H1 (cell line): ENCODE data around the gene ALDH1L2. TPM values are rescaled to one million over a fixed set of nuclear protein-coding genes. Genes with fewer than 3 reads are reported as not detected.

Experiments
- BACH1 ChIP-seq: IDR thresholded peaks from 2 replicates; pipeline ENCODE4 v1.6.1; 2012; ENCODE audit warnings: low read length, improper control_type of control experiment
- CBX5 ChIP-seq: fragments of 300-800, 300-1000 bp; sonication (generic); IDR thresholded peaks from 2 replicates; pipeline ENCODE4 v1.7.1; 2016; ENCODE audit warnings: antibody characterized with exemption, low read length, low read depth
- CHD7 ChIP-seq: fragments of 300-600 bp; sonication (generic); IDR thresholded peaks from 2 replicates; pipeline ENCODE4 v1.7.1; 2012; ENCODE audit warnings: low read length, moderate library complexity, mild to moderate bottlenecking, inconsistent platforms; ENCODE audit not compliant: insufficient replicate concordance
- KDM4A ChIP-seq: IDR thresholded peaks from one replicate; pipeline ENCODE4 v1.7.1; 2012; ENCODE audit warnings: low read depth, mild to moderate bottlenecking, moderate library complexity, low read length, inconsistent platforms; ENCODE audit not compliant: severe bottlenecking
- MAX ChIP-seq: IDR thresholded peaks from 2 replicates; pipeline ENCODE4 v1.6.1; 2012; ENCODE audit warnings: inconsistent platforms
- POLR2A ChIP-seq, 2 experiments: IDR thresholded peaks; 1 replicate in 1 of 2; 2 replicates in 1 of 2; pipeline ENCODE4 v1.6.1; 2011; ENCODE audit warnings: low read depth in 2 of 2, low read length in 2 of 2, mild to moderate bottlenecking in 2 of 2; ENCODE audit errors: control extremely low read depth in 1 of 2
- RFX5 ChIP-seq: IDR thresholded peaks from 2 replicates; pipeline ENCODE4 v1.6.1; 2011; ENCODE audit warnings: low read depth, low read length, improper control_type of control experiment, borderline replicate concordance
- SIN3A ChIP-seq, 2 experiments: IDR thresholded peaks in 1 of 2; conservative IDR thresholded peaks in 1 of 2; 2 replicates each; pipeline ENCODE4 v1.6.1; 2011 to 2012; ENCODE audit warnings: low read length in 2 of 2, improper control_type of control experiment in 1 of 2, low read depth in 1 of 2, mild to moderate bottlenecking in 1 of 2
- SP1 ChIP-seq: IDR thresholded peaks from 2 replicates; pipeline ENCODE4 v1.6.1; 2011; ENCODE audit warnings: low read depth, low read length
- SRF ChIP-seq: IDR thresholded peaks from 2 replicates; pipeline ENCODE4 v1.6.1; 2011; ENCODE audit warnings: mild to moderate bottlenecking, low read depth, low read length, moderate library complexity
- TAF1 ChIP-seq: IDR thresholded peaks from 2 replicates; pipeline ENCODE4 v1.6.1; 2011; ENCODE audit warnings: mild to moderate bottlenecking, low read depth, low read length
- polyA plus RNA-seq, 7 experiments: library from polyadenylated mRNA; depleted of rRNA in 3 of 7; stranded (reverse) in 5 of 7; unstranded in 2 of 7; fragments of >200 nt in 5 of 7; fragments of 200-250 nt in 2 of 7; gene quantifications; 1 replicate in 5 of 7; 2 replicates in 1 of 7; 4 replicates in 1 of 7; pipeline versions ENCODE4 v1.2.1 to v1.2.3, GENCODE V29; 2011 to 2013; ENCODE audit warnings: missing spikeins in 2 of 7, mixed read lengths in 2 of 7
- total RNA-seq: library from RNA; stranded (reverse); fragmentation: NEBNext Ultra II Directional; extraction: Animal tissue kit (Norgen Biotek cat#: 25700); gene quantifications from 2 replicates; pipeline ENCODE4 v1.2.1, GENCODE V29; 2021

Gene ALDH1L2
- total and polyA plus RNA-seq, 2 of the 8 experiments (the other 6 are each of a cell fraction or from before 2014, with no cell fraction given) = 3.7 to 7.2 TPM

- TF ChIP-seq CHD7 (no peak), MAX (no peak), POLR2A (IDR thresholded peaks at IDR 0.05; ENCODE audit: control extremely low read depth in 1 of 2, low read depth in 2 of 2, low read length in 2 of 2) (no peak), CBX5 (no peak), KDM4A (no peak), SIN3A (conservative IDR thresholded peaks at IDR 0.05 in 1 of 2, IDR thresholded peaks at IDR 0.05 in 1 of 2; ENCODE audit: low read depth in 1 of 2, low read length in 2 of 2) (no peak), BACH1 (no peak), SP1 (no peak), TAF1 (no peak), RFX5 (no peak), SRF (no peak)
Measured at GRCh38 chr12:105116969-105117368, 32.7 kb upstream of the ALDH1L2 start (continued).
